Activated CD8-positive, alpha-beta memory T cell treated with anti-CD3 and anti-CD28 coated beads for 1 hour (primary cell): ENCODE measurements around the gene GLIS2.

Experiments used
- DNase-seq, 2 donors: peaks; one replicate each; pipeline ENCODE4 v3.0.0-alpha.2; 2020; ENCODE audit warnings: low read depth in 1 of 2; ENCODE audit errors: extremely low read depth in 1 of 2

The GLIS2 gene

GRCh38 chr16:4297480-4297879, 18.4 kb upstream of the GLIS2 start:
- DNase-seq = no peak

GRCh38 chr16:4298761-4299522, 16.9 kb upstream of the GLIS2 start:
- DNase-seq = no peak

GRCh38 chr16:4301177-4301576, 14.7 kb upstream of the GLIS2 start:
- no peak for DNase-seq

DNA sequence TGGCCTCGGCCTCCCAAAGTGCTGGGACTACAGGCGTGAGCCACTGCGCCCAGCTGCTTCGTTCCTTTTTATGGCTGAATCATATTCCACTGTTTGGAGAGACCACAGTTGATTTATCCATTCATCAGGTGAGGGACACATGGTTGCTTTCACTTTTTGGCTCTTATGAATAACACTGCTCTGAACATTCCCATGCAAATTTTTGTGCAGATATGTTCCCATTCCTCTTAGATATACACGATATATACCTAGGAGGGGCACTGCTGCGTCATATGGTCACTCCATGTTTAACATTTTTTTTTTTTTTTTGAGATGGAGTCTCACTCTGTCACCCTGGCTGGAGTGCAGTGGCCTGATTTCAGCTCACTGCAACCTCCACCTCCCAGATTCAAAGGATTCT, 13.9 kb upstream of the GLIS2 start:
- no peak for DNase-seq

- no peak for DNase-seq
These were observed 11.9 kb upstream of the GLIS2 start for GRCh38 chr16:4303973-4304372.

- no peak for DNase-seq
These were observed 9.2 kb upstream of the GLIS2 start for GRCh38 chr16:4306470-4307214.

GRCh38 chr16:4307215-4308037, 8.4 kb upstream of the GLIS2 start:
- DNase-seq = peak; percentile 86 to 94

DNA sequence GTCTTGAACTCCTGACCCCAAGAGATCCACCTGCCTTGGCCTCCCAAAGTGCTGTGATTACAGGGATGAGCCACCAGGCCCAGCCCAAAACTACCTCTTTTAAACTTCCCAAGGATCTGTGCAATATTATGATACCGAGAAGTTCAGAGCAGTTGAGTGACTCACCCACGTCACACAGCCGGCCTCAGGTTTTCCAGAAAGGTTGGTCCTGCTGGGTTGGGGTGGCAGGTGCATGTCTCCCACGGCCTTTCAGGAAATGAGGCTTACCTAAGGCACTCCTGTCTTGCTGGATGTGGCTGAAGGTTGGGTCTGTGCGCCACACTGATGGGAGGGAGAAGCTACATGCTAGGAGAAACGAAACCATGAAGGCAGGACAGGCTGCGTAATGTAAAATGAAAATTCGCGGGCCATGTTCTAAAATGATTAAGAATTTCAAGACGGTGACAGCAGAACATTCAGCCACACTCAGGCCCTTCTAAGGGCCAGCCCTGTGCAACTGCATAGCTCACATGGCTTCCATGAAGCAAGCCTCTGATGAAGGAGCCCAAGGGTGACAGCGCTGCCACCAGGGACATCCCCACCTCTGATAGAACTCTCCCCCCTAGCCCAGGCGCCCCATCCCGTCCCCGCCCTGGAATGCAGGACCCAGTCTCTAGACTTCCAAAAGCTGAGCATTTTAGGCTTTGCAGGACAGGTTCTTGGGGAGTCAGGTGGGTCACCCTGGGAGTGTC, 6.6 kb upstream of the GLIS2 start:
- DNase-seq = no peak

DNA sequence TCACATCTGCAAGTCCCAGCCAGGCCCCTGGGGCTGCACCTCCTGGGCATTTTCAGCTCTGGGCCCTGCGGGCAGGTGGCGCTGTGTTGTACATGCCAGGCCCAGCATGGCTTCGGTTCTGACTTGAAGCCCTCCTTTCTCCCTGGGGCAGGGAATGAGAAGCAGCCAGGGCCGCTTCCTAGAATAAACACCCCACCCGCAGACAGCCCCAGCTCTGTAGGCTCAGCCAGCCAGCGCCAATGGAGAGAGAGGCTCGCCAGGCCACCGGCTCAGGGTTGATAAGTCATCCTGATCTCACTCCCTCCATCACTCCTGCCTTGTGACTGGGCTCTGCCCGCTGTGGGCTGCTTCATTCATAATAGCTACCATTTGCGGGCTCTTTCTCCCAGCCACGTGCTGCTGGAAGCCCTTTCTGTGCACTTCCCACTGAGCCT, 6.0 kb upstream of the GLIS2 start:
- DNase-seq = peak in 1 of 2 donors; percentile 39

GRCh38 chr16:4313563-4314531, 2.0 kb upstream of the GLIS2 start:
- no peak for DNase-seq

DNA sequence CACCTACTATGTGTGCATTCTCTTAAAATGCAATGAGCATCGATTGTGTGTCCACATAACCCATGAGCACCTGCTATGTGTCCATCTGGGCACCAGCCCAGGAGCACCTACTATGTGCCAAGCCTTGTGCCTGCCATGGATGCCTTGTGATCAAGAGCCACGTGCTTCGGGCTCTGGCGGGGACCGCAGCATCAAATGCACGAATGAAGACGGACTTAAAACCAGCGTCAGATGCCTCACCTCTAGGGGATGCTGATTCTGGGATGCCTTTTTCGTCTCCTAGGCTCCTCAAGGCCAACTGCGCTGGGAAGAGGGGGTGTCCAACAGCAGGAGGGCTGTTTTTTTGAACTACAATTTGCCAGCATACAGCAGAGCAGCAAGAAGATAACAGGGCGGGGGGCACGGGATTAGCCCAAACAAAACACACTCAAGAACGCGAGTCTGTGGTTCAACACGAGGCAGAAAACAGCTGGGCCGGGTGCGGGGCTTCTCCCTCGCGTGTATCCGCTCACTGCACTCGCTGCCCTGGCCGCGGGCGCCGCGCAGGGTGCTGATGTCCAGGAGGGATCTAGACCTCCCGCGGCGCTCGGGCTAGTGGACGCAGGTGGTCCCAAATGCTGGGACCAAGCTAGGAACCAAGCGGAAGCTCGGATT, 1.2 kb upstream of the GLIS2 start:
- no peak for DNase-seq

GRCh38 chr16:4316108-4316863, 419 bp downstream of the GLIS2 start:
- no peak for DNase-seq

- no peak for DNase-seq
These were observed 1.1 kb downstream of the GLIS2 start for GRCh38 chr16:4316864-4317531.

GRCh38 chr16:4317532-4318450, 1.9 kb downstream of the GLIS2 start:
- DNase-seq = no peak

DNA sequence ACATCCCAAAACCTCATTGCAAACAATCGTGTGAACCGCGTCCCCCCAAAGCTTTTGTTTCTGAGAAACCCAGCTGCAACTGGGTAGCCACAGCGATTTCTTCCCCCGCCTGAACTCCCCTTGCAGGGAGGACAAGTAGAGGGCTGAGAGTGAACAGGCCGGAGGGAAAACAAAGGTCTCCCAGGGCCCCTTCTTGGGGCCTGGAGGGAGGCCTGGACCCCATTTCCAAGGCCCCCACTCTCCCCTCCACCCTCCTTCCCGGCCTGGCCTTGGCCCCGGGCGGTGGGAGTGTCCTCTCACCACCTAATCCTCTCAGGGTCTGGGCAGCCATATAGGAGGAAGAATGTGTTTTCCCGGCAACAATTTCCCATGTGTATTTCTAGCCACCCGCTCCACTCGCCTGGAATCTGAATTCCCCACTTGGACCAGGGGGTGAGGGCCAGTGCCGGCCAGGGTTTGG, 2.6 kb downstream of the GLIS2 start:
- DNase-seq = no peak

DNA sequence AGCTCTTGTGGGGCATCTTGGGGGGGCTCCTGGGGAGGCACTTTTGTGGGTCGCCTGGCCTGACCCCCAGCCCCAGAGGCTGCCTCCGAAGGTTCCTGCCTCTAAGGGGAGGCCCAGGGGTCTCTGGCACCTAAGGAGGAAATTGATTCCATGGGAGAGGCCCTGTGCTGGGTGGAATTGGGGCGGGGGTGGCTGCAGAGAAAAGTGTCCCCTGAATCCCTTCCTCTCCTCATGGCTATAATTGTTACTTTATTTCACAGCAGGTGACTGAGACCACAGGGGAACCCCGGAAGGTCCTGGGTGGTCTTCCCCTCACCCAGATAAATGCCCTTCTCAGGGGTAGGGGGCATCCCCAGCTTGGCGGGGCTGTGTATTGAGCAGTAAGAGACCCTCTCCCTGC, 3.1 kb downstream of the GLIS2 start:
- no peak for DNase-seq
